ENCODE results near the gene VKORC1L1.

Gene VKORC1L1

DNA sequence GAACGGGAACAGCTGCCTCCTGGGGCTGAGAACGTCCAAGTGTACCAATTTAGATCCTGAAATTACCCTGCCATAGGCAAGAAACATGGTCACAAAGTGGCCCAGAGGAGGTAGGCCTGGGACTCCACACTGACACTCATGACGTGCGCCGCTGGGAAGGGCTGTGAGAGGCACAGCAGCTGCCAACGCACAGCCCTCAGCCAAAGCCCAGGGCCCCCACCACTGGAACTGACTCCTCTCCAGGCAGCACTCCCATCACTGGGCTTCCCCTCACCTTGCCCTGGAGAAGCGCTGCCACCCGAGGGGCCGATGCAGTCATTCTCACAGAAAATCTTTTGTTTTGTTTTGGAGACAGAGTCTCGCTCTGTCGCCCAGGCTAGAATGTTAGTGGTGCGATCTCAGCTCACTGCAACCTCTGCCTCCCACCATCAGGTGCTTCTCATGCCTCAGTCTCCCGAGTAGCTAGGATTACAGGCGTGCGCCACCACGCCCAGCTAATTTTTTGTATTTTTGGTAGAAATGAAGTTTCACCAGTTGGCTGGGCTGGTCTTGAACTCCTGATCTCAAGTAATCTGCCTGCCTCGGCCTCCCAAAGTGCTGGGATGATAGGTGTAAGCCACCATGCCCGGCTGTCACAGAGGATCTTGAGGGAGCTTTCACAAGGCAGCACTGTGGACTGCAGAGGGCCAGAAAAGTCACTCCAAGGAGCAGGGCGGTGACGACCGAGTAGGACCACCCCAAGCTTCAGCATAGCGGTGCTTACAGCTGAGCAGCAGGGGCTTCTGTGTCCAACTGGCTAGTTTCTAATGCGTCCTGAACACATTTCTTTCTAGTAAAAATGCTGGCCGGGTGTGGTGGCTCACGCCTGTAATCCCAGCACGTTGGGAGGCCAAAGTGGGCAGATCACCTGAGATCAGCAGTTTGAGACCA, 95.6 kb downstream of the VKORC1L1 start:
- Histone ChIP-seq H3K4me1 (ENCODE audit: control insufficient read depth in 1 of 2, insufficient read depth in 1 of 2, low read depth in 1 of 2, low read length in 1 of 2) (no peaks in the 10 kb centered on the region), H3K27ac (no peak overlapping the region), H3K27me3 (no peaks in the 10 kb centered on the region), H3K36me3 (peaks cover 97% of the 10 kb centered on the region), H3K4me3 (ENCODE audit: low read depth in 1 of 2, low read length in 1 of 2) (no peak overlapping the region), H3K9me3 (no peaks in the 10 kb centered on the region)
- TF ChIP-seq, protein P1, sequence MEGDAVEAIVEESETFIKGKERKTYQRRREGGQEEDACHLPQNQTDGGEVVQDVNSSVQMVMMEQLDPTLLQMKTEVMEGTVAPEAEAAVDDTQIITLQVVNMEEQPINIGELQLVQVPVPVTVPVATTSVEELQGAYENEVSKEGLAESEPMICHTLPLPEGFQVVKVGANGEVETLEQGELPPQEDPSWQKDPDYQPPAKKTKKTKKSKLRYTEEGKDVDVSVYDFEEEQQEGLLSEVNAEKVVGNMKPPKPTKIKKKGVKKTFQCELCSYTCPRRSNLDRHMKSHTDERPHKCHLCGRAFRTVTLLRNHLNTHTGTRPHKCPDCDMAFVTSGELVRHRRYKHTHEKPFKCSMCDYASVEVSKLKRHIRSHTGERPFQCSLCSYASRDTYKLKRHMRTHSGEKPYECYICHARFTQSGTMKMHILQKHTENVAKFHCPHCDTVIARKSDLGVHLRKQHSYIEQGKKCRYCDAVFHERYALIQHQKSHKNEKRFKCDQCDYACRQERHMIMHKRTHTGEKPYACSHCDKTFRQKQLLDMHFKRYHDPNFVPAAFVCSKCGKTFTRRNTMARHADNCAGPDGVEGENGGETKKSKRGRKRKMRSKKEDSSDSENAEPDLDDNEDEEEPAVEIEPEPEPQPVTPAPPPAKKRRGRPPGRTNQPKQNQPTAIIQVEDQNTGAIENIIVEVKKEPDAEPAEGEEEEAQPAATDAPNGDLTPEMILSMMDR (IDR thresholded peaks at IDR 0.05) = no peak

DNA sequence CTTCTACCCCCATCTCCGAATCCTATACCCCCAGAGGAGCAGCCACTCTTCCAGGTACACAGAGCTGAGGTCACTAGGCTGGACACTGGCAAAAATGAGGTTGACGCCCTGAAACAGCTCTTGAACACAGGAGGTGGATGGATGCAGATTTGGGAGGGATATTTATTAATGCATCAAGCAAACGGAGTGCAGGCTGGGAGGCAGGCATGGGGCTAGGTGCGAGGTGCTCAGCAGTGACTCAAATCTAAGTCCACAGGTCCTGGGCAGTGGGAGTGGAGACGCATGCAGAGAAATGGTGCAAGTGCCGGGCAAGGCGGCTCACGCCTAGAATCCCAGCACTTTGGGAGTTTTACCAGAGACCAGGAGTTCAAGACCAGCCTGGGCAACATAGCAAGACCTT, 98.1 kb downstream of the VKORC1L1 start:
- no peaks in the 10 kb centered on the region for H3K27me3 ChIP-seq
- H3K4me3 ChIP-seq (ENCODE audit: low read depth in 1 of 2, low read length in 1 of 2) = no peak overlapping the region
- no peaks in the 10 kb centered on the region for H3K9me3 ChIP-seq
- H3K36me3 ChIP-seq = peaks cover 97% of the 10 kb centered on the region
- no peaks in the 10 kb centered on the region for H3K4me1 ChIP-seq (ENCODE audit: control insufficient read depth in 1 of 2, insufficient read depth in 1 of 2, low read depth in 1 of 2, low read length in 1 of 2)
- TF ChIP-seq, protein P1 (IDR thresholded peaks at IDR 0.05) = no peak
- no peak overlapping the region for H3K27ac ChIP-seq

- TF ChIP-seq, protein P1 (IDR thresholded peaks at IDR 0.05) = no peak
- H3K27me3 ChIP-seq = no peaks in the 10 kb centered on the region
- H3K4me1 ChIP-seq (ENCODE audit: control insufficient read depth in 1 of 2, insufficient read depth in 1 of 2, low read depth in 1 of 2, low read length in 1 of 2) = no peaks in the 10 kb centered on the region
- no peak overlapping the region for H3K4me3 ChIP-seq (ENCODE audit: low read depth in 1 of 2, low read length in 1 of 2)
- H3K36me3 ChIP-seq = peaks cover 85% of the 10 kb centered on the region
- no peak overlapping the region for H3K27ac ChIP-seq
- H3K9me3 ChIP-seq = no peaks in the 10 kb centered on the region
These were observed 100.1 kb downstream of the VKORC1L1 start for GRCh38 chr7:65972976-65973375.

DNA sequence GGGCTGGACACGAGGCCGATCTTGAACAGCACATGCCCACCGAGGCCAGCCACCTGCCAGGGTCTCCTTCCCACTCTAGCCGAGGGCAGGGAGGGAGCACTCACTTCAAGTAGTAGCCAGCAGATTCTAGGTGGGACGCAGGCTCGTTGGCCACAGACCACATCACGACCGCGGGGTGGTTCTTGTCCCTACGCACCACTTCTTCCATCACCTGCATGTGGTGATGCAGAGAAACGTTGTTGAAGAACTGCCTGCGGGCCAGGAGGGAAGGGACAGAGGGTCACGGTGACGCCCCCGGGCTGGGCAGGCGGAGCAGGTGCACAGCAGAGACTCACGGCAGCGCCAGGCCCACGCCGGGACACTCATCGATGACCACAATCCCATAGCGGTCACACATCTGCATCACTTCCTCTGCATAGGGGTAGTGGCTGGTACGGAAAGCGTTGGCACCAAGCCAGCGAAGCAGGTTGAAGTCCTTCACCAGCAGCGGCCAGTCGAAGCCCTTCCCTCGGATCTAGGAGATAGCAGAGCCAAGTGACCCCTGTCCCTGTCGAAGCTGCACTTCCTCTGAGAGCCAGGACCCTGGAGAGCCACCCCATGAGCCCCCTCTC, 101.4 kb downstream of the VKORC1L1 start:
- Histone ChIP-seq H3K27me3 (no peaks in the 10 kb centered on the region), H3K4me3 (ENCODE audit: low read depth in 1 of 2, low read length in 1 of 2) (no peak overlapping the region), H3K9me3 (no peaks in the 10 kb centered on the region), H3K36me3 (peaks cover 80% of the 10 kb centered on the region), H3K4me1 (ENCODE audit: control insufficient read depth in 1 of 2, insufficient read depth in 1 of 2, low read depth in 1 of 2, low read length in 1 of 2) (no peaks in the 10 kb centered on the region), H3K27ac (no peak overlapping the region)
- TF ChIP-seq, protein P1 (IDR thresholded peaks at IDR 0.05) = no peak

GRCh38 chr7:65974876-65975275, 102.0 kb downstream of the VKORC1L1 start:
- Histone ChIP-seq H3K9me3 (no peaks in the 10 kb centered on the region), H3K27ac (no peak overlapping the region), H3K27me3 (no peaks in the 10 kb centered on the region), H3K36me3 (peaks cover 80% of the 10 kb centered on the region), H3K4me3 (ENCODE audit: low read depth in 1 of 2, low read length in 1 of 2) (no peak overlapping the region), H3K4me1 (ENCODE audit: control insufficient read depth in 1 of 2, insufficient read depth in 1 of 2, low read depth in 1 of 2, low read length in 1 of 2) (no peaks in the 10 kb centered on the region)
- TF ChIP-seq, protein P1 (IDR thresholded peaks at IDR 0.05) = no peak
